ENCODE results near the gene CORIN.

CORIN gene

DNA sequence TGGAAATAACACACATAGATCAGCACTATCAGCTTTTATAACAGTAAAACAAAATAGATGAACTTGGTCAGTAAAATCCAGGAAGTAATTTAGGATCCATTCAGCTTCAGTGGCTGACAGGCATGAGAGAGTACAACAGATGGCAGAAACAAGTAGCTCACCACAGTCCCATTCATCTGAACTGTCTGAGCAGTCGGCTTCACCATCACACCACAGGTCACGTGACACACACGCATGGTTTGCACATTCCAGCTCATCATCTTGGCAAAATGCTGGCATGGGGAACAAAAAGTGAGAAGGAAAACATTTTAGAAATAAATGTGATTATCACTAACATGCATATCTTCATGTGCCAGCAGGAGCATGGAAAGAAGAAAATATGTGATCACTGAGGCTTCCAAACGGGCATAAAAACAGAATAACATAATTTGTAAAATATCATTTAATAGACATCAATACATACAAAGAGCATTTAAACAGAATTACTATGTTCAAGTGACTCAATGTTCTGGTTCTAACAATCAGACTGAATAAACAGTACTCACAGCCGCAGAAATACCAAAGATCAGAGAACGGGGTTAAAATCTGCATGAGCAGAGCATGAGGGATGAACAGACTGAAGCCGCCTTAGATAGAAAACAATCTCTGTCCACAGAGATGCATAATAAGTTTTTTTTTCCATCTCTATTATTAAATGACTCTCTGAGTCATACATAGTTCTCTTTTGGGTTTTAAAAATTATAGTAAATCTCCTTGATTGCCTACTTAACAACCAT is 194.7 kb downstream of the CORIN start:
- DNase-seq (ENCODE audit: low read depth, low spot score) = no peak

DNA sequence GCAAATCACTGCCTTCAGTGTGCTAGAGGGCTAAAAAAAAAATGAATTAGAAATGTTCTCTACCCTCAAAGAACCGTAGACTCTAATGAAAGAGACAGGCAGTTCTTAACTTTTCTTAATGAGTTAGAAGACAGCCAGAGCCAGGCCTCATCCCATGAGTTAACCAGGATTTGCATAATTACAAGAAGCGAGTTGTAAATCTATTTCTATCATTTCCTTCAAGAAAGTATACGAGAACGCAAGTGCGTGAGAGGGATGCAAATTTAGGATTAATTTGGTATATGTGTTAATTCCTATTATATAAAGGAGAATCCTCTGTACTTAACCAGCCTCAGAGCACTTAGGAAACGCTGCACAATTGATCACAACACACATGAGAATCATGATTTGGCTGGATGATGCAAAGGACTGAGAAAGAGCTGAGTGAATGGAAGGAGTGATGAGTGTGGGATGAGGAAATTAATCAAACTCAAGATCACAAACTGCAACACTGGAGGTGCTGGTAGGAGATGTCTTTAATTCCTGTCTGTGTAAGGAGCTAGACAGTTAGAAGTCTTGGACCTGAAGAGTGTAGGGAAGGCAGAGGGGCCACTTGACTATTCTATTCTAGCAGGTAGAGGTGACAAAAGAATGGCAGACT is 195.6 kb downstream of the CORIN start:
- DNase-seq (ENCODE audit: low read depth, low spot score) = no peak

DNA sequence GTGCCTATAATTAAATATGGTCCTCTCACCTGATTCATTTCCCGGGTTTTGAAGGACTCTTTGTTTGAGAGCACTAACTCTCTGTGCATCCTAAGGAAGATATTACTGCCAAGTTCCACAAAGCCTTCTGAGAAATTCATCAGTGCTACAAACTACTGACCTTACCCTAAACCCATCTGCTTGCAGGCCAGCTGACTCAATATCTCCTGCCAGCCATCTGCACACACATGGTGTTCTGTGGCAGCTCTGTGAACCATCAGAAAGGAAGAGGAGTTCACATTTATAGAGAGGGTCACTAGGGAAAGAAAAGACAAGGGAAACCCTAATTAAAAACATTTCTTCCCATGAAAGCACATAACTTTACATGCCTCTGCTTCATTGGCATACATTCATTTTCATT is 196.1 kb downstream of the CORIN start:
- no peak for DNase-seq (ENCODE audit: low read depth, low spot score)

DNA sequence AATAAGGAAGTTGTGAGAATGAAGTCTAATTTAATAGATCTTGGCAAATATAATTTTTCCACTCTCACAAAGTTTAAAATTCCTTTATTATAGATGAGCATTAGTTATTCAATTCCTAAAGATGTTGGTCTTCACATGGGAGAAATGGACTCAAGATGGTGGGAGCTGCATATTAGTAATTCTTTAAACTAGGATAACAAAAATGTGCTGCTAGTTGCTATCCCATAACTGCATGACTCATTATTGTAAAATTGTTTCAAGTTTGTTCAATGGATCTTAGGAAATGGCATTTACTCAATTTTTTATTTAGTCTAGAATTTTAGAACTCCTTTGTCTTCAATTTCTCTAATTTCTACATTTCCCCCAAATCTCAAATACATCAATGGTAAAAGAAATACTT is 197.0 kb downstream of the CORIN start:
- no peak for DNase-seq (ENCODE audit: low read depth, low spot score)

DNA sequence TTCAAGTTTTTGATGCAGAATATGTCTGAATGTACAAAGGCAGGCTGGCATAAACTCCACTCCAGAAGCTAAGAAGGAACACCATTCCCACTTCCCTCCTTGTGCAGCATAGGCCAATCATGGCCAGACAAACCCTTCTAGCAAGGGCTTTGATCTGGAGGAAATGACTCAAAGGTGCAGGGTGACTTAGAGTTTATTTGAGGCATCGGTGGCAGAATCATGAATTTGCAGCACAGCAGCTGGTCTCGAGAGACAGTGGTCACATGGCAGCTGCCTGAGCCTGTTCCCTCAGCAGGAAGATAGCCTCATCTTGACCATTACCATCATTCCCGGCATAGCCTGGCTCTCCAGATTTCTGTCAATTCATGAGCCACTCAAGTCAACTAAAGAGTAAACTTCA is 198.3 kb downstream of the CORIN start:
- DNase-seq (ENCODE audit: low read depth, low spot score) = no peak

DNA sequence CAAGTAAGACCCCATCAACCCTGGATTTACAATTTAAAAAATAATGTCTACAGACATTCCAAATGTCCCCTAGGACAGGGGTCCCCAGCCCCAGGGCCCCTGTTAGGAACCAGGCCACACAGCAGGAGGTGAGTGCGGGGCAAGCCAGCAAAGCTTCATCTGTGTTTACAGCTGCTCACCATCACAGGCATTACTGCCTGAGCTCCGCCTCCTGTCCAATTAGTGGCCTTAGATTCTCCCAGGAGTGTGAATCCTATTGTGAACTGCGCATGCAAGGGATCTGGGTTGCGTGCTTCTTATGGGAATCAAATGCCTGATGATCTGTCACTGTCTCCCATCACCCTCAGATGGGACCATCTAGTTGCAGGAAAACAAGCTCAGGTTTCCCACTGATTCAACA is 206.7 kb downstream of the CORIN start:
- peak; percentile 36 for DNase-seq (ENCODE audit: low read depth, low spot score)

DNA sequence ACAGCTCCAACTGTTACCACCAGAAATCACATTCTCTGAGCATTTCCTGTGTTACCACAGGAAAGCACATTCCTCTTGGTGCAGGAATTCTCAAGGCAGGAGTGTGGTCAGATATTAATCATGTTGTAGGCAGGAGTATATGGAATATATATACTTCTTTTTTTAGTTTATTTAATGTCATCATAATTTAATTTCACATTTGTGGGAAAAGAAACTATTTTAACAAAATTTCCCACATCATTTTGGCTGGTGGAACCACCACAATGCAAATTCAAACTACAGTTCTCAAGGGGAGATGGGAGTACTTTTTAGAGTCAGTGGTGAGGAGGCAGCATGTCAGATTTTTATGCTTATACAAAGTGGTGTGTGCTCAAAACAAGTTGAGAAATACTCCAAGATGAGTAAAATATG is 213.8 kb downstream of the CORIN start:
- no peak for DNase-seq (ENCODE audit: low read depth, low spot score)

DNA sequence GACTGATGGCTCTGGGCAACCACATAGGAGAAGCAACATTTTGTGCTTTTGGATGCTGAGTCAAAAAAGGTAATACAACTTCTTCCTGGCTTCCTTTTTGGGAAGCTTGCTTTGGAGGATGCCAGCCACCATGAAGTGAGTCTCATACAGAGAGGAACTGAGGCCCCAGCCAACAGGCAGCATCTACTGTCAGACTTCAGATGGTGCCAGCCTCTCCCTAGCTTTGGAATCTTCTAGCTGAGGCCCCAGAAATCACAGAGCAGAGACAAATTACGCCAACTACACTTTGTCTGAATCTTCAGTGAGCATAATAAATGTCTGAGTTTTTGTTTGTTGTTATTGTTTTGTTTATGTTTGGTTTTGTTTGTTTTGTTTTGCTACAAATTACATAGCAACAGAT is 216.7 kb downstream of the CORIN start:
- no peak for DNase-seq (ENCODE audit: low read depth, low spot score)

DNA sequence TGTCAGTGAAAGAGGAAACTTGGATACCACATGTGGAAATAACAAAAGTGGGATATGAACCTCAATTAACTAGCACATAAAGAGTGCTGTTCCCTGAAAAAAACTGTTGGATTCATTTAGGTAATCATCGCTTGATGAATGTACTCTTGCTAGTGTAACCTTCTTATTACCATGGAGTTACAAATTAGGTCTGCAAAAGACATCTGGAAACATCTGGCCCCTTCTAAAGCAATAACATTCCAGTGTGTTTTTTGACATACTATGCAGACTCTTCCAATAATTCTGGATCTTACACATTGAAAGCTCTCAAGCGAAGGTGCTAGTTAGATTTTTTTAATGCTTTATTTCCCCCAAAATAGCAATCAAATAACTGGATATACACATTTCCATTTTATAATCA is 218.2 kb downstream of the CORIN start:
- no peak for DNase-seq (ENCODE audit: low read depth, low spot score)

DNA sequence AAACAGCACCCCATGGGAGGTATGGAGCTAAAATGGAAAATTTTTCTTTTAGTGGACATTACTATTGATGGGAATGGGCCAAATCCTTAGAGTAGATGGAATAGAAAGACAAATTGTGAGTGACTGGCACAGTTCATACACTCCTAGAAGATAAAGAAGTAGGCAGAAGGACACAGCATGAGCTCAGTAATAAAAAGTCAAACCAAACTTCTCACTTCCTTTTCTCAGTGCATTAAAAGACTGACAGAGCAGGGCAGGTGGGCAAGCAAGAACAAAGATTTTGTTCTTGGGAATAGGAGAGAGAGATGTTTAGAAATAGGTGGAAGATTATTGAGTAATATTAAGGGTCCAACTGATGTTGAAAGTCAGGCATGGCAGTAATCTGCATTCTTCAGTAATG is 220.3 kb downstream of the CORIN start:
- DNase-seq (ENCODE audit: low read depth, low spot score) = no peak

DNA sequence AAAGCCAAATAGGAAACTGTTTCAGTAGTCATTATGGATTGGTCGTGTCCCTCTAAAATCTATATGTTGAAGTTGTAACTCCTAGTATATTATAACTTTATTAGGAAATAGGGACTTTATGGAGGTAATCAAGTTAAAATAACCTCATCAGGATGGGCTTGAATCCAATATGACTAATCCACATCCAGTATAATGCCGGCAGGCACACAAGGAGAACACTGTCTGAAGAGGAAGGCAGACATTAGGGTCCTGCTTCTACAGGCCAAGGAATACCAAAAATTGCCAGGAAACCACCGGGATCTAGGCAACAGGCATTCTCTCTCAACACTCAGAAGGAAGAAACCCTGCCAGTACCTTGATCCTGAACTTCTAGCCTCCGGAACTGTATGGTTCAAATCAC is 222.5 kb downstream of the CORIN start:
- DNase-seq (ENCODE audit: low read depth, low spot score) = no peak

DNA sequence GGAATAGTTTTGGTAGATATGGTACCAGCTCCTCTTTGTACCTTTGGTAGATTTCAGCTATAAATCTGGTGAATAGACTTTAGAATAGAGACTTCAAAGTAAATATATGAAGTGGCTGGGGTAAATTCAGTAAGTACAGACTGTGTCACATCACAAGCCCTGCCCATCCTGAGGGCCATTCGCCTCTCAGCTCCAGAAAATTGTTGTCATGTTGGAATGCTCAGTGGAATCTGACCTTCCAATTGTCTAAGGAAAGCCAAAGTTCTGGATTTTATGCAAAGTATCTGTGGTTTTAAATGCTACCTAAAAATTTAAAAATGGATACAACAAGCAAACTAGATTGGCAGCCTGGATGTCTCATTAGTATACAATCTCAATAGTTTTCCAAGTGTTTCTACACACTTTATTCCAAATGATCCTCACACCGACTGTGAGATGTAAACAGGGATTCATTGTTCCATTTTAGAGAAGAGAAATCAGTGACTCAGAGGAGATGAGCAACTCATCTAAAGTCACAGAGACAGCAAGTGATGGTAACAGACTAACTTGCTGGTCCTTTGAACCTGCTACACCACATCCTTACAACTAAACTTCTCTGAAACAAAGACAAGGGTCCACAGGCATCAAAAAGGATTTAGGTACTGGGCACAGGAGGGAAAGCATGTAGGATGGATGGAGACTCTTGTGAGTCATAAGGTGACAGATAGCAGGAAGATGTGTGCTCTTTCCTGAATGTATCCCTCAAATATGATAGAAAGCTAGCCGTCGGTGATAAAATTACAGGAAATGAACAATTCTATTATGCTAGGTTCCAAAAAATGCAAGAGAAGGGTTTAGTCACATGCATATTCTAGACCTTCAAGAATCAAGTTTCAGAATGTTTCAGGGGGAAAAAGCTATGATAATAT is 225.5 kb downstream of the CORIN start:
- no peak for DNase-seq (ENCODE audit: low read depth, low spot score)

DNA sequence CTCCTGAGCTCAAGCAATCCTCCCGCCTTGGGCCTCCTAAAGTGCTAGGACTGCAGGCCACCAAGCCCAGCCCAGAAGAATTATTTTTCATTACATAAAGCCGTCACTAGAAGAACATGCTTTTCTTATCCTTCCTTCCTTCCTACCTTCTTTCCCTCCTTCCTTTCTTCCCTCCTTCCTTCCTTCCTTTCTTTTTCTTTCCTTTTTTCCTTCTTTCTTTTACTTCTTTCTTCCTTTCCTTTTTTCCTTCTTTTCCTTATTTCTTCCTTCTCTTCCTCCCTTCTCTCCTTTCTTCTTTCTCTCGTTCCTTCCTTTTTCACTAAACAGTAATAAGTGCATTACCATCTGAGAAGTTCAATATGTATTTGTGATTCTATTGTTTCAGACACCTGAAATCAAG is 231.4 kb downstream of the CORIN start:
- DNase-seq (ENCODE audit: low read depth, low spot score) = no peak

DNA sequence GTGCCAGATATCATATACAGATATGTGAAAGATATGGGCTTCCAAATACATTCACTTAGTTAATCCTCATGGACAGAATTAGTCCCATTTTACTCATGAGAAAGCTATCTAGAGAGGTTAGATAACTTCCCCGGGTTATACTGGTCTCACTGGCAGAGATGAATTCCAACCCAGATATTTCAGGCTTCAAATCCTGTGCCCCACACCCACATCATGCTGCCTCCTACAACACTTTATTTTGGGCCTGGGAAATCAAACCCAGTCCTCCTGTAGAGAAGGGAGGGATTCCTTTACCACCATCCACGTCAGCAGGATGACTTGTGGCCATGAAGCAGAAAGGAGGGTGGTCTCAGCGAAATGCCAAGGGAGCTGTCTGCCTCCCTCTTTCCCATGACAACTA is 239.0 kb downstream of the CORIN start:
- no peak for DNase-seq (ENCODE audit: low read depth, low spot score)

DNA sequence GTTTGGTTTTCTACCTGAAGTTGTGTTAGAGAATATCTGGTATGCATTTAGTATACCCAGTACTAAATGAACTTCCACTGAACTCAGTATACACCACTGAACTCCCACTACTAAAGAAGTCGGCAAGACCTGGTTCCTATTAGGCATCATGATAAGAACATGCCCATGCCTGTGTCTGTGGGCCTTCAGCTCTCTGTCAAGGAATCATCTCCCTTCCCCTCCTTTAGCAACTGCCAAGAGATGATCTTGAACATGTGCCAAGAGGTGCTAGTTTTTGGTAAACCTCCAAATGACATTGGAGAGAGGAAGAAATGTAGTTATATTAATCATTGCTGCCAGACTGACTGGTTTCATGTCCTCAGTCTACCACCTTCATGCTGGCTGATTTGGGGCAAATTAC is 239.5 kb downstream of the CORIN start:
- DNase-seq (ENCODE audit: low read depth, low spot score) = no peak

DNA sequence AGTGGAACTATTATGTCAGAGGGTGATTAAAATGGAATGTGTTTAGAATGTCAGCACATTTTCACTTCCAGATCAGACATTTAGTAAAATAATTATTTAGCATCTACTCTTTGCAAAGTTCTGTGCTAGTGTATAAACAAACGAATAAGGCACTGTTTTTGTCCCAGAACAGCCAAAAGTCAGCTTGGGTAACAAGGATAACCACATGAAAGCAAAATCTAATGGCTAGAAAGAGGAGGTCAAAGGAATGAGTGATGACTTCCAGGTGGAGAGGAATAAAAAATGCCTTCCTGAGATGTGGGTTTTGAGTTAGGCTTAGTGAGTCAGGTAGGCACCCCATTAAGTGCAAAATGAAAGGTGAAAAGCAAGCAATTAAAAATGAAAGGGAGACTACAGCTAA is 240.2 kb downstream of the CORIN start:
- no peak for DNase-seq (ENCODE audit: low read depth, low spot score)

DNA sequence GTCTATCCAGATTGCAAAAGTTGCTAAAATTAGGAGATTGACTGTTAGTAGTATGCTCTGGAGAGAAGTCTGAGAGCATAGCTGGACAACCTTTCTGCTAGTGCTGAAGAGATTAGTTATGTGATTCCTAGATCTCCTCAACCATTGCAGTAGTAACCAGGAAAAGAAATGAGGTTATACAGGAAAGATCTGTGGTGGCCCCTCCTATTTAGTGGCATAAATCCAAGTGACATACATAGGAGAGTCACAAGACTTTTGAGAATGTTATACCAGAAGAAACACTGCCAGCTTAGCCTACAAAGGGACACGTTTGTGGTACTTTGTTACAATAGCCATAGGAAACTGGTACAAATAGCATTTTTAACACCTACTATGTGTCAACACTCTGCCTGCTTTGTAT is 247.5 kb downstream of the CORIN start:
- DNase-seq (ENCODE audit: low read depth, low spot score) = no peak

DNA sequence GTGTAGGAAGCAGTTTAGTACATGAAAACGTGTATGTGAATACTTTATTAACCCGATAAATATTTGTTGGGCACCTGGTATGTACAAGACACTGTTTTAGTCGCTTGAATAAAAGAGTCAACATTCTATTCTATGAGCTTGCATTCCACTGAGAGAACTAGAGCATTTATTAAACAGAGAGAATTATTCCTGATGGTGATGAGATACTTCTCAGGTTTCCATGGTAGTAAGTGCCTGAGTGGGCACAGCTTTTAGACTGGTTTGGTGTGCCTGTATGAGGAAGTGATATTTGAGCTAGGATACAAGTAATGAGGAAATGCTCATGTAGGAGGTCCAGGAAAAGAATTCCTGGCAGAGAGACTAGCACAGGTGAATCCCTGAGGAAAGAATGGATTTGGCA is 258.6 kb downstream of the CORIN start:
- no peak for DNase-seq (ENCODE audit: low read depth, low spot score)

DNA sequence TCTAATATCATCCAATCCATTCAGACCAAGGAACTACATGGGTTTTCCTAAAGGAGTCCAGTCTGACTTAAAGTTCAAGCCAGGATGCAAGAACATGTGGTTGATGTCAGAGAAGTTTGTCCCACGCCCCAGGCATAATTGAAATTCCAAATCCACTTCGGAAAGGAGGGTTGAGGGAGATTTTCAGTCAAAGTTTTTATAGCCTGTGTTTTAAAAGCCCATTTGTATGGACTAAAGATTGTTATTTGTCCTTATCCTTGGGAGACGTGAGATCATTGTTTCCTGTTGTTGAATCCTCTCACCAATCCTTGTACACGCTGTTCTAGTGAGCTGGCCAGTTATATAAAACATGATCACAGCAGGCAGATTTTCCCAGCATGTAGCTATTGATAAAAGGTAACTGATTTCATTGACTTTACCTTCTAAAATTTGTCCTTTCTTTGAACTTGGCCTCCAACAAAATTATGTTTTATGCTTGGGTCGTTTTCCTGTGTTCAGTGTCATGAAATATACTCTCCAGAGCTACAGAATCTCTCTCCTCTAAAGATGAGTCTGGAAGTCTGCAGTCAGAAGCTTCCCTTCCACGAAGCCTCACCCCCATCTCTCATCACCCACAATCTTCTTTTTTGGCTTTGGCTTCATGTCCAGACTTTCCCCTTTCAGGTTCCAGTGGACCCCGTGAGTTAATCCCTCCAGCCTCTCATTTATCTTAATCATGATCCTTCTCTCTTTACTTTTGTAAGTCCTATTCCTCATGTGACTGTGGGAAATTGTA is 259.9 kb downstream of the CORIN start:
- DNase-seq (ENCODE audit: low read depth, low spot score) = no peak

DNA sequence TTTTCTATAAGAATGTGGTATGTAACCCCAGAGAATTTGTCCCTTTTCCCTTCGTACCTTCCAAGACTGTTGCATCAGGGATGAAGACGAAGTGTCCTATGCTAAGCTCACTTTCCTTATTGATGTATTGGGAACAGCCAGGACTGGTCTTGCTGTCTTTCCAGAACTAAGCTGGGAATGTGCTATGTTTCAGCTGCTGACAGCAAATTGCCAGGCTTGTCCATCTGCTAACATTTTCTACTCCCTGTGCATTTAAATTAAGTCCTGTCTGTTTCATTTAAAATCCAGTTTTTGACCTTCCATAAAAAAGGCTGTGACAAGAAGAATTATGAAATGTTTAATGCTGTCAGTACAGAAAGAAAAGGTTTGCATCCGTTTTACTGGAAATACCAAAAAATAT is 264.9 kb downstream of the CORIN start:
- DNase-seq (ENCODE audit: low read depth, low spot score) = no peak

DNA sequence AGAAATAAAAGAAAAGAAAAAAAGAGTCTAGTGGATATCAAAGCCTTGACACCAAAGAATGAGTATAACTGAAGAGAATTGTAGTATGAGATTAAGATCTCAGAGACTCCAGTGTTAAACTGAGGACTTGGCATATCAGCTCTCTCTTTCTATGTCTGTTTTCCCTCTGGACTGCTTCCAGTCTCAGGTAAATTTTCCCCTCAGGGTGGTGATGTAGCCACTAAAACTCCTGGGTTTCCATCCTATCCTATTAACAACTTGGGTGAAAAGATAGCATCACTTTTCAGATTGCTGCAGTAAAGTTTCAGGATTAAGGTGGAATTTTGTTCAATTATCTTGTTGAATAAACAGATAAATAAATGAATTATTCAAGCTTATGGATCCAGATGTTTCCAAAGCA is 267.1 kb downstream of the CORIN start:
- DNase-seq (ENCODE audit: low read depth, low spot score) = peak; percentile 8

DNA sequence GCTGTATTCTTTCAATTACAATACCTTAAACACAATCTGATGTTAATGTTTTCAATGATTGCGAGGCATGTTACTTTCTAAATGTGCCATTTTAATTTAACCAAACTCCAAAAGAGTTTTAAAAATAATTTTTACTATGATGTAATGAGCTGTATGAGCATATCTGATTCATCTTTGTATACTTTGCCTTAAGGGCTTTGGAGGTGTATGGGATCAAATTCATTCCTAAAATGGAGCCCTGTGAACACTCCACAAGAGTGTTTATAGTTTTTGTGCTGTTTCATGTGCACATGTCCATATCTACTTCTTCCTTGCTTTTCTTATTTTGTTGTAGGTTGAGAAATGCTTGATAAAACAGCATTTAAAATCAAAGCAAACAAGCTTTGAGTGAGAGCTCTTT is 270.4 kb downstream of the CORIN start:
- no peak for DNase-seq (ENCODE audit: low read depth, low spot score)

Measured in ELF-1 (cell line).